ENCODE data around the gene UBTF. TPM values are rescaled to one million over a fixed set of nuclear protein-coding genes. Genes with fewer than 3 reads are reported as not detected.

Gene UBTF
- total and polyA plus RNA-seq, 9 of the 15 experiments (the other 6 are each of a cell fraction or from before 2014, with no cell fraction given), result 1.2 to 113 (median 83.6) TPM

DNA sequence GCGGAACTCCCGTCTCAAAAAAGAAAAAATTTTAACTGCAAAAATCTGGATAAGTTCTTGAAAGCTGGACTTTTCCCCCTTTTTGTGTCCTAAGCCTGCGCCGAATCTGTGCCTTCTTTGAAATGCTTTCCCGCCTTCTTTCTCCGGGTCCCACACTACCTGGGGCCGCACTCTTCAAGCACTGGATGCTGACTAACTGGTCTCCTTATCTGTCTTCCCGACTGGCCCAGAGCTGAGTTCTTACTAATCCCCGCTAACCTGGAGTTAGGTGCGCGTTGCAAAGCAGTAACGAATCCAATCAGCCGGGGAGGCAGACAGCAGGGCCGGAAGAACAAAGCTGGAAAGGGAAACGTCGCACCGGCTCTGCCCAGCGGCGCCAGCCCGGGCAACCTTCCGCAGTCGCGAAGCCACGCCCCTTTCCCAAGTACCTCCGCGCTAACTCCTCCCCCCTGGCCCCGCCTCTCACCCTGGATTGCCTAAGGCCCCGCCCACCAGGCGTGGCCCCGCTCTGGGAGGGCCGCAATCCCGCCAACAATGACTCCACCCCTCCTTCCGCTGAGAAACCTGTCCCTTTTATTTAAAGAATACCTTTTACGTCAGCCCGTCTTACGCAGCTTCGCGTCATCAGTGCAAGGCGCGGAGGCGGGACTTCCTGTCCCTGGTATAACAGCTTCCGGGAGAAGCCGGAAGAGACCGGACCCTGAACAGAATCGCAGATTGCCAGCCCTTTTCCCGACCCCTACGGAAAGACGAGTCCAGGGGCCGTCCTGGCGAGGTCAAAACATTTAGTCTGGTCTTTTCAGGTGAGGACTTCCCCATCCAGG, 33.0 kb downstream of the UBTF start, which contains the start of gene TMUB2 (continued):
- TF ChIP-seq, protein P1, sequence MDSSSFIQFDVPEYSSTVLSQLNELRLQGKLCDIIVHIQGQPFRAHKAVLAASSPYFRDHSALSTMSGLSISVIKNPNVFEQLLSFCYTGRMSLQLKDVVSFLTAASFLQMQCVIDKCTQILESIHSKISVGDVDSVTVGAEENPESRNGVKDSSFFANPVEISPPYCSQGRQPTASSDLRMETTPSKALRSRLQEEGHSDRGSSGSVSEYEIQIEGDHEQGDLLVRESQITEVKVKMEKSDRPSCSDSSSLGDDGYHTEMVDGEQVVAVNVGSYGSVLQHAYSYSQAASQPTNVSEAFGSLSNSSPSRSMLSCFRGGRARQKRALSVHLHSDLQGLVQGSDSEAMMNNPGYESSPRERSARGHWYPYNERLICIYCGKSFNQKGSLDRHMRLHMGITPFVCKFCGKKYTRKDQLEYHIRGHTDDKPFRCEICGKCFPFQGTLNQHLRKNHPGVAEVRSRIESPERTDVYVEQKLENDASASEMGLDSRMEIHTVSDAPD (CRISPR knock-in tag; IDR thresholded peaks at IDR 0.05), result no peak
- TF ChIP-seq ASH1L (IDR thresholded peaks at IDR 0.05; ENCODE audit: borderline replicate concordance, low read depth, partially characterized antibody), result peak; percentile 54
- peak; percentile 63 for TF ChIP-seq ZNF143 (CRISPR knock-in tag; IDR thresholded peaks at IDR 0.05)
- no peak for TF ChIP-seq ARID3B (CRISPR knock-in tag; IDR thresholded peaks at IDR 0.05; ENCODE audit: borderline replicate concordance)
- TF ChIP-seq SRSF1 (IDR thresholded peaks at IDR 0.05; ENCODE audit: low read depth, low read length), result no peak
- no peak for TF ChIP-seq PHF21A (IDR thresholded peaks at IDR 0.05; ENCODE audit: borderline replicate concordance, low read depth)
- no peak for TF ChIP-seq RERE (CRISPR knock-in tag; IDR thresholded peaks at IDR 0.05; ENCODE audit: borderline replicate concordance)
- peak; percentile 82; the same call in 1 of the 2 replicates for TF ChIP-seq ZBED1 (IDR thresholded peaks at IDR 0.05)
- TF ChIP-seq MECOM (CRISPR knock-in tag; IDR thresholded peaks at IDR 0.05), result no peak
- no peak for TF ChIP-seq MCM7 (IDR thresholded peaks at IDR 0.05)
- no peak for TF ChIP-seq ZNF24 (IDR thresholded peaks at IDR 0.05)
- TF ChIP-seq PPARD (CRISPR knock-in tag; IDR thresholded peaks at IDR 0.05), result no peak
- peak in 1 of 2 experiments; percentile 77; a peak in 1 of 4 replicates for TF ChIP-seq KDM4B (IDR thresholded peaks at IDR 0.05; ENCODE audit: borderline replicate concordance in 2 of 2, low read depth in 1 of 2)
- no peak for TF ChIP-seq DDX20 (tag; IDR thresholded peaks at IDR 0.05; ENCODE audit: low read depth)
- TF ChIP-seq MCM5 (IDR thresholded peaks at IDR 0.05; ENCODE audit: low read depth), result no peak
- no peak for TF ChIP-seq KLF6 (CRISPR knock-in tag; IDR thresholded peaks at IDR 0.05; ENCODE audit: borderline replicate concordance)
- no peak for TF ChIP-seq NUFIP1 (IDR thresholded peaks at IDR 0.05; ENCODE audit: partially characterized antibody)
- TF ChIP-seq, protein P2, sequence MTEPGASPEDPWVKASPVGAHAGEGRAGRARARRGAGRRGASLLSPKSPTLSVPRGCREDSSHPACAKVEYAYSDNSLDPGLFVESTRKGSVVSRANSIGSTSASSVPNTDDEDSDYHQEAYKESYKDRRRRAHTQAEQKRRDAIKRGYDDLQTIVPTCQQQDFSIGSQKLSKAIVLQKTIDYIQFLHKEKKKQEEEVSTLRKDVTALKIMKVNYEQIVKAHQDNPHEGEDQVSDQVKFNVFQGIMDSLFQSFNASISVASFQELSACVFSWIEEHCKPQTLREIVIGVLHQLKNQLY (CRISPR knock-in tag; conservative IDR thresholded peaks at IDR 0.05), result no peak

All from K562 (cell line).